LNCAP (cell line): Measurements from ENCODE around the gene SIAH3.

Experiments
- CTCF ChIP-seq: fragments of 450-650 bp; IDR thresholded peaks from 2 replicates; pipeline ENCODE4 v1.5.1; 2017; ENCODE audit warnings: mild to moderate bottlenecking

Gene SIAH3

GRCh38 chr13:45875951-45876350, 24.4 kb upstream of the SIAH3 start:
- TF ChIP-seq CTCF = no peak

GRCh38 chr13:45873491-45874325, 22.2 kb upstream of the SIAH3 start:
- TF ChIP-seq CTCF = no peak

- TF ChIP-seq CTCF = no peak
Observed at GRCh38 chr13:45872566-45872965, 21.0 kb upstream of the SIAH3 start.

- no peak for TF ChIP-seq CTCF
Observed at GRCh38 chr13:45870232-45870631, 18.7 kb upstream of the SIAH3 start.

- no peak for TF ChIP-seq CTCF
Observed at GRCh38 chr13:45865414-45865813, 13.9 kb upstream of the SIAH3 start.

GRCh38 chr13:45863709-45864590, 12.4 kb upstream of the SIAH3 start:
- no peak for TF ChIP-seq CTCF

GRCh38 chr13:45861322-45861721, 9.8 kb upstream of the SIAH3 start:
- no peak for TF ChIP-seq CTCF
